GM10847 (cell line): Measurements from ENCODE around the gene CAMSAP3.

Experiments
- POLR2A ChIP-seq: IDR thresholded peaks from 2 replicates; pipeline ENCODE4 v1.6.1; 2011; ENCODE audit not compliant: insufficient read length; ENCODE audit errors: extremely low read depth

The CAMSAP3 gene

DNA sequence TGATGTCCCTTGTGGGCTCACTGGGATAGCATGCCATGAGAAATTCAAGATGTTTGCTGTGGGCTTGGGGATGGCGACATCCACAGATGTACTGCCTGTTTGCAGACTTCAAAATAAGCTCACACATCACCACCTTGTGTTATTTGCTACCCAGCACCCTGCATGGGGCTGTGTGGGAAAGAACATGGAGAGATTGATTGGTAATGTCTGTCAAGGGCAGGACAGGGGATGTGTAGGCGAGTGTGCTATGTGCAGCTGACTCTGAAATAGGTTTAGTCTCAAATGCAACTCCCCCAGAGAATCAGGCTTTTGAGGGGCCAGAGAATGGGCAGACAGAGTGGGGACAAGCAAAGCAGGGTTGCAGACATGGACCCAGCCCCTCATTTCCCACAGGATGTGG, 35.4 kb upstream of the CAMSAP3 start:
- TF ChIP-seq POLR2A = no peak

- TF ChIP-seq POLR2A = no peak
These were observed 34.3 kb upstream of the CAMSAP3 start for GRCh38 chr19:7561325-7561724.

GRCh38 chr19:7562646-7563393, 32.8 kb upstream of the CAMSAP3 start:
- TF ChIP-seq POLR2A = no peak

DNA sequence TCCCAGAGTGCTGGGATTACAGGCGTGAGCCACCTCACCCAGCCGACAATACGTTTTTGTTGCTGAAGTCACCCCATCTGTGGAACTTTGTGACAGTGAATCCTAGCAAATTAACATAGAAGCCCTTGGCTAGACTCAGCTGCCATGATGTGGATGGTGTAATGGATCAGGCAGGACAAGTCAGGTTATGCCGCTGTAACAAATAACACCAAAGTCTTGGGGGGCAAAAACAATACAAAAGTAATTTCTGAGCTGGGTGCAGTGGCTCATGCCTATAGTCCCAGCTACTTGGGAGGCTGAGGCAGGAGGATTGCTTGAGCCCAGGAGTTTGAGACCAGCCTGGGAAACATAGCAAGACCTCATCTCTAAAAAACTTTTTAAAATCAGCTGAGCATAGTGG, 30.8 kb upstream of the CAMSAP3 start:
- no peak for TF ChIP-seq POLR2A

- no peak for TF ChIP-seq POLR2A
These were observed 30.3 kb upstream of the CAMSAP3 start for GRCh38 chr19:7565332-7565731.

DNA sequence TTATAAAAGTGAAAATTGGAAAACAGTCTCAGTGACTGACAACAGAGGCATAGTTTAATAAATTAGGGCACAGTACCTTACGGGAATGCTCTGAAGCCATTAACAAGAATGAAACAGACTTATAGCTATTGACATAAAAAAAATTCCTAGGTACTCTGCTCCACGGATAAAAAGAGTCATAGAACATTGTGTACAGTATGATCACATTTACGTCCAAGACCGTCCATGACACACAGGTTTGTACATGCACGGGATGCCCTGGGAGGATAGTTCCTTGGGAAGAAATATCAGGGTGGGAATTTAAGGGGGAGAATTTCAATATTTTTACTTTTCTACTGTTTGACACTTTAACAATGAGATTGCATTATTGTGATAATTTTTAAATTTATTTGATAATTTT, 24.9 kb upstream of the CAMSAP3 start:
- TF ChIP-seq POLR2A = no peak

DNA sequence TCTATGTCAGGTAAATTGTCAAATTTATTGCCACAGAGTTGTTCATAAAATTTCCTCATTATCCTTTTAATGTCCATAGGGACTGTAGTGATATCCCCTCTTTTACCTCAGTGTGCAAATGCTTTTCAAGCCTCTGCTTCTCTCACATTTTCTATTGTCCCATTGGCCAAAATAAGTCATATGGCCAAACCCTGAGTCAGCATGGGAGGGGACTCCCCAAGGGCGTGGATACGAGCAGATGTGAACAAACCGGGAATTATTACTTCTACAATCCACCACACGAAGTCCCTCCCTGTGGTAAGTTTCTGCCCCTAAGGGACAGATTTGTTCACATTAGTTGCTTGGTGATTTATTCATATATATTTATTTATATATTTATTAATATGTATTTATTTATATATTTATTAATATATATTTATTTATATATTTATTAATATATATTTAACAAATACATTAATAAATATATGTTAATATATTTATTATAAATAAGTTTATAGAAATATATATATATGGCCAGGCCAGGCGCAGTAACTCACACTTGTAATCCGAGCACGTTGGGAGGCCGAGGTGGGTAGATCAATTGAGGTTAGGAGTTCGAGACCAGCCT, 20.1 kb upstream of the CAMSAP3 start:
- no peak for TF ChIP-seq POLR2A

- no peak for TF ChIP-seq POLR2A
These were observed 17.5 kb upstream of the CAMSAP3 start for GRCh38 chr19:7578127-7578526.

GRCh38 chr19:7579182-7579581, 16.5 kb upstream of the CAMSAP3 start:
- TF ChIP-seq POLR2A = no peak

GRCh38 chr19:7582446-7582845, 13.2 kb upstream of the CAMSAP3 start:
- TF ChIP-seq POLR2A = no peak

DNA sequence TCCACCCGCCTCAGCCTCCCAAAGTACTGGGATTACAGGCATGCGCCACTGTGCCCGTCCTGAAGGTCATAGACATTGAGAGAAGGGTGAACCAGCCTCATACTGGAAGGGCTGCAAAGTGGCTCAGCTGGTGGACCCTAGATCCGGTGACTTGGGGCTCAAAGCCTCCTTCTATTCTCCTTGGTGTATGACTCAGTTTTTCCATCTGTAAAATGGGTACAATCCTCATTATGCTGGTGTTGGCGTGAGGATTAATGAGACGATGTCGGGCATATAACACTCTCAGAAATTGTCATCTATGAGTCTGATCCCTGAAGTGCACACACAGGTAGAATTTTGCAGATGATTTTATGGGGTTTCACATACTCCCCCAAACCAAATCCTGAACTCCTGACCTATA, 5.8 kb upstream of the CAMSAP3 start:
- no peak for TF ChIP-seq POLR2A

- TF ChIP-seq POLR2A = no peak
These were observed 5.4 kb upstream of the CAMSAP3 start for GRCh38 chr19:7590256-7590655.

DNA sequence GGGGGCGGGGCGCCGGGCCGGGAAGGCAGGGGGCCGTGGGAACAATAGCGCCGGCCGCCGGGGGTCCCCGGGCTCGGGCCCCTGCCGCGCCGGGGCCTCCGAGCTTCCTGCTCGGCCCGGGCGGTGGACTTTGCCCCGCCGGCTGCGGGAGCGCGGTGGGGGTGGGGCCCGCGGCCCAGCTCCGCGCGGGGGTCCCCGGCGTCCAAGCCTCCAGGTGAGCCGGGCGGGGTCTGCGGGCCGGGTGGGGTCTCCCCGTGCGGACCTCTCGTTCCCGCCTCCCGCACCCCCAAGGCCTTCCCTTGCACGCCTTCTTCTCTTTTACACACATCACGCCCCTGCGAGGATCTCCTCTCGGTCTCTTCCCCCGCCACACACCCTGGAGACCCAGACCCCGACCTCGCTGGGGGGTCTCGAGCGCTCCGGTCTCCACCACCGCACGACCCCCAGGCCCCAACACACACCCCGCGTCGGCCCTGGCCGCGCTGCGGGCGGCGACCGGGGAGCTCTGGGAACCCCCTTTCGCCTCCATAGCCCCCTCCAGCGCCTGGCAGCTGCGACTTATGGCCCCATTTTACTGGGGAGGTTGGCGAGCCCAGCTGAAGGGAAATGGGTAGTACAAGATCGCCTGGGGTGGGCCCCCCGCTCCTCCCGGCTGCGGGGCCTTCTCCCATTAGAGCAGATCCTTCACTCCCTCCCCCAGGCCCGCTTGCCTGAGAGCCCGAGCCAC, 711 bp downstream of the CAMSAP3 start:
- TF ChIP-seq POLR2A = no peak

DNA sequence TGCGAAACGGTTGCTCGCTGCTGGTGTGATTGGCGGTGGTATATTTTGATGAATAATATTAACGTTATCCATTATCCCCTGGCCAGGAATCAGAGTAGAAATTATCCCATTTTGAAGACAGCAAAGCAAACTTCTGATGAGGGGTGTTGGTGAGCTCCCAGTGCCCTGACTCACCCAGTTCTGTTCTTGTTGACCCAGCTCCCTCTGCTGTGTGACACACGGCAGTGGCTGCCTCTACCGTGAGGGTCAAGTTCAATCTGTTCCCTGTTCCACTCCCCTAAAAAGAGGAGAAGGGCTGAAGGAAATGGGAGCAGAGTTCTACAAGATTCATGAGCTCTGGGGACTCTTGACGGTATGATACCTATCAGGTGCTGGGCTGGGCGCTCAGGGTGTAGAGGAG, 2.0 kb downstream of the CAMSAP3 start:
- TF ChIP-seq POLR2A = no peak

DNA sequence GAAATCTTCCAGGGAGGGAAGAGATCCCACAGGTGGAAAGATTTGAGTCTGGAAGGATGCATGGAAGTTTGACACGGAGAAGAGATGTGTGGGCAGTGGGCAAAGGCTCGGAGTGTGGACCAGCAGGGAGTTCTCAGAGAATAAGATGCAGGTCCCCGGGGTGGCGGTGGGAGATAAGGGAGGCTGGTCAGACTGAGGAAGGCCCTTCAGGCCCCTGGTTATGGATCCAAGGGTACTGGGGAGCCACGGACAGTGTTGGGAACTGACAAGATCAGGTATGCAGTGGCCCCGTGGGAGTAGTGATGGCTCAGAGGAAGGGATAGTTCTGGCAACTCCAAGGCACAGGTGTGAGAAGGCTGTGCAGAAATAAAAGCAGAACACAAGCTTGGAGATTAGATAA, 2.5 kb downstream of the CAMSAP3 start:
- TF ChIP-seq POLR2A = no peak

GRCh38 chr19:7600721-7601120, 5.1 kb downstream of the CAMSAP3 start:
- TF ChIP-seq POLR2A = no peak
